Measurements from ENCODE around the gene SETD1B. TPM values are rescaled to one million over a fixed set of nuclear protein-coding genes. Genes with fewer than 3 reads are reported as not detected.

Gene SETD1B
- total RNA-seq, 1 experiment from 2014 or later: 23.8 TPM

DNA sequence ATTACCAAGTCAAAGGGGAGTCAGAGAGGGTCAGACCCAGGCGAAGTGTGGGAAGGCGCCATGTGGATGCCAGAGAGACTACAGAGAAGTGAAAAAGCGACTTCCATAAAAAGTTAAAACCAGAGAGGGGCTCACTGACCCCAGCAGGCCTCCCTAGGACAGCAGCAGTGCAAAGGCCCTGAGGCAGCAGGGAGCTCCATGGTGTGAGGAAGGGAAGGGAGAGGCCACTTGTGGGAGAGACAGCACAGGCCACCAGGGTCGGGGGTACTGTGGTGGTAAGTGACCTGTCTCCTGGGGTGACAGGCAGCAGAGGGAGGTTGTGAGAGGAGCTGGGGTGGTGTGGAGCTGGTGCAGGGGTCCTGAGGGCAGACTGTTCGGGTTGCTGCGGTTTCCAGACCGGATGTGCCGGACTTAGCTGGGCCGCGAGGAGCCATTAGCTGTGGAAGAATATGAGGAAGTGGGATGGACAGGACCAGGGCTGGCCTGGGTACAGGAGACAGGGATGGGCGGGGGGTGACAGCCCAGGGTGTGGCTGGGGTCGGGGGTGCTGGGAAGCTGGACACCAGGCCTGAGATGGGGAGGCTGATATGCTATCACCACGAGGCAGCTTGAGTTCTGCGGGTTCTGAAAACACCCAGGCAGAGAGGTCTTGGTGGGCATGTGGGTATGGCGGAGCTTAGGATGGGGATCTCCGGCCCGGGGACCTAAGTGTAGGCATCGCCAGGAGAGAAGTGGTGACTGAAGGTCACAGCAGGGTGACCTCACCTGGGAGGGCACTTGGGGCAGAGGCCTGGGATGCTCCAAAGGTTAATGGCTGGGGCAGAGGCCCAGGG lies 22.7 kb downstream of the SETD1B start:
- ChIA-PET POLR2A (ENCODE audit: low non-redundant PET) (no interaction called here), CTCF (interaction anchor here (1.1 kb wide), 1 partner anchor 32 kb away, joined by 4 read pairs; the partner anchor contains the start of gene RHOF)
- no peak overlapping the region for H3K4me3 ChIP-seq (ENCODE audit: low read depth, low read length, poor library complexity, severe bottlenecking)
- intact Hi-C loops (cut with micrococcal nuclease; ENCODE audit: unreplicated experiment): no loop called here
- no peak overlapping the region for H3K27ac ChIP-seq (ENCODE audit: low read depth, low read length, poor library complexity, severe bottlenecking)
- no peaks in the 10 kb centered on the region for H3K4me1 ChIP-seq (ENCODE audit: insufficient read depth, low read length, poor library complexity, severe bottlenecking)
- DNase-seq (ENCODE audit: low spot score): no peak
- H3K36me3 ChIP-seq (ENCODE audit: insufficient read depth, low read length, poor library complexity, severe bottlenecking): peaks cover 53% of the 10 kb centered on the region
- TF ChIP-seq EZH2 (IDR thresholded peaks at IDR 0.05; ENCODE audit: borderline replicate concordance, low read depth, low read length, poor library complexity, severe bottlenecking): no peak
- TF ChIP-seq, protein P1, sequence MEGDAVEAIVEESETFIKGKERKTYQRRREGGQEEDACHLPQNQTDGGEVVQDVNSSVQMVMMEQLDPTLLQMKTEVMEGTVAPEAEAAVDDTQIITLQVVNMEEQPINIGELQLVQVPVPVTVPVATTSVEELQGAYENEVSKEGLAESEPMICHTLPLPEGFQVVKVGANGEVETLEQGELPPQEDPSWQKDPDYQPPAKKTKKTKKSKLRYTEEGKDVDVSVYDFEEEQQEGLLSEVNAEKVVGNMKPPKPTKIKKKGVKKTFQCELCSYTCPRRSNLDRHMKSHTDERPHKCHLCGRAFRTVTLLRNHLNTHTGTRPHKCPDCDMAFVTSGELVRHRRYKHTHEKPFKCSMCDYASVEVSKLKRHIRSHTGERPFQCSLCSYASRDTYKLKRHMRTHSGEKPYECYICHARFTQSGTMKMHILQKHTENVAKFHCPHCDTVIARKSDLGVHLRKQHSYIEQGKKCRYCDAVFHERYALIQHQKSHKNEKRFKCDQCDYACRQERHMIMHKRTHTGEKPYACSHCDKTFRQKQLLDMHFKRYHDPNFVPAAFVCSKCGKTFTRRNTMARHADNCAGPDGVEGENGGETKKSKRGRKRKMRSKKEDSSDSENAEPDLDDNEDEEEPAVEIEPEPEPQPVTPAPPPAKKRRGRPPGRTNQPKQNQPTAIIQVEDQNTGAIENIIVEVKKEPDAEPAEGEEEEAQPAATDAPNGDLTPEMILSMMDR (conservative IDR thresholded peaks at IDR 0.05; ENCODE audit: low read depth, low read length): no peak
- no peaks in the 10 kb centered on the region for H3K27me3 ChIP-seq (replicated peaks; ENCODE audit: insufficient read depth, low read depth, low read length, poor library complexity)
- no peaks in the 10 kb centered on the region for H3K9me3 ChIP-seq (ENCODE audit: low read depth, low read length, poor library complexity, severe bottlenecking)
- BruUV-seq (replicated peaks): no TSS peak

- POLR2A ChIA-PET (ENCODE audit: low non-redundant PET): no interaction called here
Observed at GRCh38 chr12:121827351-121828099, 23.7 kb downstream of the SETD1B start.

DNA sequence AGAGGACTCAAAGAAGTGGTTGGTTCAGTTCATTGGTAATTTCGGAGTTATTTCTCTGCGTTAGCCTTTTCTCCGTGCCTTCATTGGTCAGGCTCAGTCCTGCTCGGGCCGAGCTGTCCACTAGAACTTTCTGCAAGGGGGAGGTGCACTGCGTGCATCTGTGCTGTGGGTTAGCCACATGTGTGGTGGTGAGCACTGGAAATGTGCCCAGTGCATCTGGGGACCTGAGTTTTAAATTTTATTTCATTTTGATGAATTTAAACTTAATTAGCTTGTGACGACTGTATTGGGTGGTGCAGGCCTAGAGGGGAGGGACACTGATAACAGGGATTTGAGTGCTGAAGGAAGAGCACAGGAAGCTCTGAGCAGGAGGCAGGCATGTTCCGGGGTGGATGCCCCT lies 24.5 kb downstream of the SETD1B start:
- BruUV-seq (replicated peaks): no TSS peak
- intact Hi-C loops (cut with micrococcal nuclease; ENCODE audit: unreplicated experiment): no loop called here
- Histone ChIP-seq H3K27me3 (replicated peaks; ENCODE audit: insufficient read depth, low read depth, low read length, poor library complexity) (no peaks in the 10 kb centered on the region), H3K4me1 (ENCODE audit: insufficient read depth, low read length, poor library complexity, severe bottlenecking) (no peaks in the 10 kb centered on the region), H3K27ac (ENCODE audit: low read depth, low read length, poor library complexity, severe bottlenecking) (no peak overlapping the region), H3K9me3 (ENCODE audit: low read depth, low read length, poor library complexity, severe bottlenecking) (no peaks in the 10 kb centered on the region), H3K36me3 (ENCODE audit: insufficient read depth, low read length, poor library complexity, severe bottlenecking) (peaks cover 48% of the 10 kb centered on the region), H3K4me3 (ENCODE audit: low read depth, low read length, poor library complexity, severe bottlenecking) (no peak overlapping the region)
- ChIA-PET CTCF (no interaction called here), POLR2A (ENCODE audit: low non-redundant PET) (no interaction called here)
- TF ChIP-seq, protein P1 (conservative IDR thresholded peaks at IDR 0.05; ENCODE audit: low read depth, low read length): no peak
- no peak for TF ChIP-seq EZH2 (IDR thresholded peaks at IDR 0.05; ENCODE audit: borderline replicate concordance, low read depth, low read length, poor library complexity, severe bottlenecking)
- no peak for DNase-seq (ENCODE audit: low spot score)

More at GRCh38 chr12:121827351-121828099, 23.7 kb downstream of the SETD1B start:
- Histone ChIP-seq H3K27ac (ENCODE audit: low read depth, low read length, poor library complexity, severe bottlenecking) (no peak overlapping the region), H3K9me3 (ENCODE audit: low read depth, low read length, poor library complexity, severe bottlenecking) (no peaks in the 10 kb centered on the region), H3K4me1 (ENCODE audit: insufficient read depth, low read length, poor library complexity, severe bottlenecking) (no peaks in the 10 kb centered on the region), H3K4me3 (ENCODE audit: low read depth, low read length, poor library complexity, severe bottlenecking) (no peak overlapping the region), H3K36me3 (ENCODE audit: insufficient read depth, low read length, poor library complexity, severe bottlenecking) (peaks cover 54% of the 10 kb centered on the region), H3K27me3 (replicated peaks; ENCODE audit: insufficient read depth, low read depth, low read length, poor library complexity) (no peaks in the 10 kb centered on the region)
- DNase-seq (ENCODE audit: low spot score): no peak
- intact Hi-C loops (cut with micrococcal nuclease; ENCODE audit: unreplicated experiment): no loop called here
- CTCF ChIA-PET: interaction anchor here (0.7 to 1.1 kb wide), 2 partner anchors 33 to 242 kb away, joined by 4 read pairs; partner anchors contain the start of gene RHOF
- BruUV-seq (replicated peaks): no TSS peak
- no peak for TF ChIP-seq EZH2 (IDR thresholded peaks at IDR 0.05; ENCODE audit: borderline replicate concordance, low read depth, low read length, poor library complexity, severe bottlenecking)
- TF ChIP-seq, protein P1 (conservative IDR thresholded peaks at IDR 0.05; ENCODE audit: low read depth, low read length): no peak

Measured in A673 (cell line).